ENCODE results near the gene LRRTM4. TPM values are rescaled to one million over a fixed set of nuclear protein-coding genes. Genes with fewer than 3 reads are reported as not detected.

The LRRTM4 gene
- total RNA-seq, 1 donor from 2014 or later: 28.8 TPM

DNA sequence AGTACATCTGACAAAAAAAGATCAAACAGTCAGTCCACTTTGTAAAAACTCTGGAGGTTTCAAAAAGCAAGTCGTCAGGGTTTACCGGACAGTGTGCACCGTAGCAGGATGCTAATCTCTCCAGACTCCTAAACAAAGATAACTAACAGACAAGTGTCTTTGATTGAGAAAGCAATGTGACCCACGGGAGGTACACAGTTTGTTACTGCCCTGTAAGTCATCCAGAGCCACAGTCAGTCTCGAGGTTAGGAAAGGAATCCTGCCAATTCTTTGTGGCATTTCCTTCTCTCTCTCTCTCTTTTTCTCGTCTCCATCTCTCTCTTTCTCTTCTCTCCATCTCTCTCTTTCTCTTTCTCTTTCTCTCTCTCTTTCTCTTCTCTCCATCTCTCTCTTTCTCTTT is 42.8 kb downstream of the LRRTM4 start:
- DNase-seq (ENCODE audit: low spot score in 2 of 2, unreplicated experiment in 2 of 2): no peak
- Mint-ChIP-seq H3K4me1 (peaks cover 17% of the 10 kb centered on the region), H3K27ac (no peak overlapping the region), H3K9me3 (peaks cover 5% of the 10 kb centered on the region), H3K27me3 (ENCODE audit: low read depth) (no peaks in the 10 kb centered on the region), H3K36me3 (peaks cover 3% of the 10 kb centered on the region), H3K4me3 (no peak overlapping the region)
- no peak for TF ChIP-seq CTCF (IDR thresholded peaks at IDR 0.05; ENCODE audit: unreplicated experiment)

- no peak for DNase-seq (ENCODE audit: low spot score in 2 of 2, unreplicated experiment in 2 of 2)
- Mint-ChIP-seq H3K9me3 (no peaks in the 10 kb centered on the region), H3K27me3 (ENCODE audit: low read depth) (no peaks in the 10 kb centered on the region), H3K36me3 (no peaks in the 10 kb centered on the region), H3K27ac (no peak overlapping the region), H3K4me1 (no peaks in the 10 kb centered on the region), H3K4me3 (no peak overlapping the region)
- no peak for TF ChIP-seq CTCF (IDR thresholded peaks at IDR 0.05; ENCODE audit: unreplicated experiment)
Measured at GRCh38 chr2:77470096-77470495, 52.1 kb downstream of the LRRTM4 start.

- H3K27ac Mint-ChIP-seq: no peak overlapping the region
- no peaks in the 10 kb centered on the region for H3K27me3 Mint-ChIP-seq (ENCODE audit: low read depth)
- H3K9me3 Mint-ChIP-seq: no peaks in the 10 kb centered on the region
- no peak for DNase-seq (ENCODE audit: low spot score in 2 of 2, unreplicated experiment in 2 of 2)
- no peak overlapping the region for H3K4me3 Mint-ChIP-seq
- no peak for TF ChIP-seq CTCF (IDR thresholded peaks at IDR 0.05; ENCODE audit: unreplicated experiment)
- H3K36me3 Mint-ChIP-seq: no peaks in the 10 kb centered on the region
- no peaks in the 10 kb centered on the region for H3K4me1 Mint-ChIP-seq
Measured at GRCh38 chr2:77469106-77469505, 53.1 kb downstream of the LRRTM4 start.

- Mint-ChIP-seq H3K4me3 (no peak overlapping the region), H3K27ac (no peak overlapping the region), H3K9me3 (peaks cover 12% of the 10 kb centered on the region), H3K27me3 (ENCODE audit: low read depth) (no peaks in the 10 kb centered on the region), H3K36me3 (peaks cover 7% of the 10 kb centered on the region), H3K4me1 (peaks cover 42% of the 10 kb centered on the region)
- TF ChIP-seq CTCF (IDR thresholded peaks at IDR 0.05; ENCODE audit: unreplicated experiment): no peak
- no peak for DNase-seq (ENCODE audit: low spot score in 2 of 2, unreplicated experiment in 2 of 2)
Measured at GRCh38 chr2:77459840-77460239, 62.3 kb downstream of the LRRTM4 start.

GRCh38 chr2:77458216-77458615 is 64.0 kb downstream of the LRRTM4 start:
- no peak overlapping the region for H3K4me3 Mint-ChIP-seq
- H3K36me3 Mint-ChIP-seq: peaks cover 7% of the 10 kb centered on the region
- no peak overlapping the region for H3K27ac Mint-ChIP-seq
- peaks cover 12% of the 10 kb centered on the region for H3K9me3 Mint-ChIP-seq
- no peaks in the 10 kb centered on the region for H3K27me3 Mint-ChIP-seq (ENCODE audit: low read depth)
- no peak for TF ChIP-seq CTCF (IDR thresholded peaks at IDR 0.05; ENCODE audit: unreplicated experiment)
- H3K4me1 Mint-ChIP-seq: peaks cover 42% of the 10 kb centered on the region
- no peak for DNase-seq (ENCODE audit: low spot score in 2 of 2, unreplicated experiment in 2 of 2)

- Mint-ChIP-seq H3K4me3 (no peak overlapping the region), H3K4me1 (peaks cover 41% of the 10 kb centered on the region), H3K9me3 (peaks cover 12% of the 10 kb centered on the region), H3K36me3 (peaks cover 7% of the 10 kb centered on the region), H3K27me3 (ENCODE audit: low read depth) (no peaks in the 10 kb centered on the region), H3K27ac (no peak overlapping the region)
- DNase-seq (ENCODE audit: low spot score in 2 of 2, unreplicated experiment in 2 of 2): no peak
- TF ChIP-seq CTCF (IDR thresholded peaks at IDR 0.05; ENCODE audit: unreplicated experiment): no peak
Measured at GRCh38 chr2:77457665-77458064, 64.5 kb downstream of the LRRTM4 start.
